NCI-H446 treated with DMSO at 0.1 percent for 48 hours (cell line): ENCODE measurements around the gene NREP.

Experiments
- DNase-seq: peaks from one replicate; lab custom pipeline; 2025; lab: John Stamatoyannopoulos, UW

The NREP gene

GRCh38 chr5:111765613-111766571, 8.9 kb upstream of the NREP start:
- no peak for DNase-seq

- no peak for DNase-seq
Measured at GRCh38 chr5:111764019-111764418, 7.0 kb upstream of the NREP start.

- DNase-seq: no peak
Measured at GRCh38 chr5:111762895-111763294, 5.9 kb upstream of the NREP start.

- DNase-seq: no peak
Measured at GRCh38 chr5:111758284-111758628, 1.3 kb upstream of the NREP start.

- peak; percentile 91 for DNase-seq
Measured at GRCh38 chr5:111757355-111758283, 625 bp upstream of the NREP start.

GRCh38 chr5:111755942-111756381, 1.0 kb downstream of the NREP start:
- peak; percentile 57 for DNase-seq

- no peak for DNase-seq
Measured at GRCh38 chr5:111755345-111755941, 1.6 kb downstream of the NREP start.

- DNase-seq: no peak
Measured at GRCh38 chr5:111753884-111754589, 3.0 kb downstream of the NREP start.

GRCh38 chr5:111752426-111752965, 4.5 kb downstream of the NREP start:
- no peak for DNase-seq

- DNase-seq: no peak
Measured at GRCh38 chr5:111749303-111750026, 7.5 kb downstream of the NREP start.

- DNase-seq: peak; percentile 73
Measured at GRCh38 chr5:111748304-111748763, 8.7 kb downstream of the NREP start.

GRCh38 chr5:111747337-111747736, 9.7 kb downstream of the NREP start:
- DNase-seq: peak; percentile 69

GRCh38 chr5:111746791-111747190, 10.2 kb downstream of the NREP start:
- no peak for DNase-seq

GRCh38 chr5:111745075-111745739, 11.8 kb downstream of the NREP start:
- DNase-seq: no peak

- DNase-seq: no peak
Measured at GRCh38 chr5:111744455-111744854, 12.5 kb downstream of the NREP start.

- DNase-seq: no peak
Measured at GRCh38 chr5:111743988-111744387, 13.0 kb downstream of the NREP start.

GRCh38 chr5:111743512-111743911, 13.5 kb downstream of the NREP start:
- DNase-seq: no peak

- DNase-seq: peak; percentile 37
Measured at GRCh38 chr5:111742177-111742994, 14.6 kb downstream of the NREP start.

- peak; percentile 20 for DNase-seq
Measured at GRCh38 chr5:111741278-111741677, 15.7 kb downstream of the NREP start.
